Natural killer cell treated with Interleukin-12 subunit alpha and Interleukin-12 subunit beta and Interleukin-15 and Interleukin-18, amount 100 ng/mL, for 72 hours (primary cell): ENCODE data around the gene DPP10. TPM values are rescaled to one million over a fixed set of nuclear protein-coding genes. Genes with fewer than 3 reads are reported as not detected.

ENCODE experiments used
- ATAC-seq, 2 donors: fragments of 150-1000 bp; cut with Tn5 transposase in 1 of 2; sonication (Bioruptor Pico), chemical (Tn5 transposase) in 1 of 2; 2 replicates each; pipeline ENCODE4 v1.10.0; 2021
- DNase-seq: peaks from one replicate; pipeline ENCODE4 v3.0.0; 2022; ENCODE audit warnings: low spot score
- H3K27ac Mint-ChIP-seq, 2 donors: 1 replicate in 1 of 2; 2 replicates in 1 of 2; pipeline ENCODE4 v1.8.0; 2022; ENCODE audit warnings: mixed read lengths in 2 of 2, mild to moderate bottlenecking in 1 of 2, moderate library complexity in 1 of 2
- H3K27me3 Mint-ChIP-seq, 2 donors: 1 replicate in 1 of 2; 2 replicates in 1 of 2; pipeline ENCODE4 v1.8.0; 2022; ENCODE audit warnings: mixed read lengths in 2 of 2
- H3K36me3 Mint-ChIP-seq: one replicate; pipeline ENCODE4 v1.8.0; 2022; ENCODE audit warnings: mixed read lengths
- H3K4me1 Mint-ChIP-seq, 2 donors: 1 replicate in 1 of 2; 2 replicates in 1 of 2; pipeline ENCODE4 v1.8.0; 2022; ENCODE audit warnings: low read depth in 2 of 2, mixed read lengths in 2 of 2, mild to moderate bottlenecking in 1 of 2
- H3K4me3 Mint-ChIP-seq: one replicate; pipeline ENCODE4 v1.8.0; 2022; ENCODE audit warnings: mixed read lengths
- H3K9me3 Mint-ChIP-seq: 2 replicates; pipeline ENCODE4 v1.8.0; 2022; ENCODE audit warnings: mixed read lengths
- total RNA-seq, 2 donors: library from RNA; stranded (reverse); gene quantifications; one replicate each; pipeline ENCODE4 v1.2.3, GENCODE V29; 2022

Gene DPP10
- total RNA-seq, 2 donors from 2014 or later: not detected

DNA sequence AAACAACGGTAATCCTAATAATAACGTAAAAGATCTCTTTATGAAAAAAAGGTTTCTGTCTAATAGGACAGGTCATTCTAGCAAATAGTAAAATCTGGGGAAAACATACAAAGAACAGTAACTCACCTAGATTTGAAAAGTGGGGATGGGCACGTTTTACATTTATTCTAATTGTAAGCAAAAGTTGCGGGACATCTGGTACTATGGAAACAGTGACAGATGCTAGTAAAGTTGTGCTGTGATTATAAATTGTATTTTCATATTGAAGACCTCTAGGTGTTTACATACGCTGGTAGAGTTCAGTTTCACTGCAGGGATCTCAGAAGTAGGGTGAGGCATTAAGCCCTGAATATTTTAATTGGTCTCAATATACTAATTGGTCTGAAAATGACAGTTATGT is 422.5 kb downstream of the DPP10 start:
- no peaks in the 10 kb centered on the region for H3K4me1 Mint-ChIP-seq
- no peak overlapping the region for H3K4me3 Mint-ChIP-seq
- no peak for ATAC-seq
- H3K9me3 Mint-ChIP-seq: peaks cover 3% of the 10 kb centered on the region
- H3K27me3 Mint-ChIP-seq: no peaks in the 10 kb centered on the region
- no peak for DNase-seq
- H3K36me3 Mint-ChIP-seq: no peaks in the 10 kb centered on the region
- no peak overlapping the region for H3K27ac Mint-ChIP-seq

DNA sequence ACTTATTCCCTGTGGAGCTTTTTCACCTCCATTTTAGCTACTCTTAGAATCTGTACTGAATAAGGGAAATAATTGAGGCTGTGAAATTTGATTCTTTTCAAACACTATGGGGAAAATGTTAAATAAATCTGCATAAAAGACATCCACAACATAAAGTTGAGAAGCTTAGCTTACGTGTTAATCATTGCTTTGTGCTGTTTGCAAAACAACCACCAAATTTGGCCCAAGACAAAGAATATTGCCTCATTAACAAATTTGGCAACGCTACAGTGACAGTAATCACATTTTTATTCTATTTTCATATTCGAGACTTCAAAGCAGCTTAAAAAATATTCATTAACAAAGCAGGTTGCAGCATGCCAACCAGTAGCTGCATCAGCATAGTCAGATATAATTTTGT is 437.6 kb downstream of the DPP10 start:
- H3K27me3 Mint-ChIP-seq: no peaks in the 10 kb centered on the region
- H3K4me3 Mint-ChIP-seq: no peak overlapping the region
- ATAC-seq: no peak
- H3K27ac Mint-ChIP-seq: no peak overlapping the region
- peaks cover 21% of the 10 kb centered on the region for H3K9me3 Mint-ChIP-seq
- no peak for DNase-seq
- no peaks in the 10 kb centered on the region for H3K4me1 Mint-ChIP-seq
- no peaks in the 10 kb centered on the region for H3K36me3 Mint-ChIP-seq

DNA sequence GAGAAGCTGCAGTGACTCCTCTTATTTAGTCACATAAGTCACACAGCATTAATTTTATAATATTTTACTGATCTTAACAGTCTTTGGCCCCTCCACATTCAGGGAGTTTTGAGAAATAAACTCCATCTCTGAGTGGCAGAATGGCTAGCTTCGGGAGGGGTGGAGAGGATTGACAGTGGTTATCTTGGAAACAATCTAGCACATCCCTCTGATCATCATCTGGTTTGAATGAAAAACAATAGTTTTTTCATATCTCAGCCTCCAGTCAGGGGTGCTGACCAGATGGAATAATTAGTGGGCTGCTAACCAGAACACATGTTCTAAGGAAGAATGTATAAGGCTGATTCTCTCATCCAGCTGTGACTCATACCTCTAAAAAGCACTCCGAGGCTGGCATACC is 477.5 kb downstream of the DPP10 start:
- no peak overlapping the region for H3K4me3 Mint-ChIP-seq
- ATAC-seq: no peak
- peaks cover 10% of the 10 kb centered on the region for H3K9me3 Mint-ChIP-seq
- no peaks in the 10 kb centered on the region for H3K4me1 Mint-ChIP-seq
- H3K27me3 Mint-ChIP-seq: no peaks in the 10 kb centered on the region
- peaks cover 4% of the 10 kb centered on the region for H3K36me3 Mint-ChIP-seq
- no peak overlapping the region for H3K27ac Mint-ChIP-seq
- no peak for DNase-seq

DNA sequence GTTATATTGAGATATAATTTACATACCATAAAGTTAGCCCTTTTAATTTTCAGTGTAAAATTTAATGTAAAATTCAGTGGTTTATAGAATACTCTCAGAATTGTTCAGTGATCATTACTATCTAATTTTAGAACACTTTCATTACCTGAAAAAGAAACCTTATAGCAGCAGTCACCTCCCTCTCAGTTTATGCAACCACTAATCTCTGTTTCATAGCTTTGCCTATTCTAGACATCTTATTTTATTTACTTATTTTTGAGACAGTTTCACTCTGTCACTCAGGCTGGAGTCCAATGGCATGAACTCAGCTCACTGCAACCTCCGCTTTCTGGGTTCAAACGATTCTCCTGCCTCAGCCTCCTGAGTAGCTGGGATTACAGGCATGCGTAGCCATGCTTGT is 479.6 kb downstream of the DPP10 start:
- ATAC-seq: no peak
- Mint-ChIP-seq H3K27me3 (no peaks in the 10 kb centered on the region), H3K4me1 (no peaks in the 10 kb centered on the region), H3K36me3 (no peaks in the 10 kb centered on the region), H3K27ac (no peak overlapping the region), H3K4me3 (no peak overlapping the region), H3K9me3 (peaks cover 5% of the 10 kb centered on the region)
- no peak for DNase-seq

DNA sequence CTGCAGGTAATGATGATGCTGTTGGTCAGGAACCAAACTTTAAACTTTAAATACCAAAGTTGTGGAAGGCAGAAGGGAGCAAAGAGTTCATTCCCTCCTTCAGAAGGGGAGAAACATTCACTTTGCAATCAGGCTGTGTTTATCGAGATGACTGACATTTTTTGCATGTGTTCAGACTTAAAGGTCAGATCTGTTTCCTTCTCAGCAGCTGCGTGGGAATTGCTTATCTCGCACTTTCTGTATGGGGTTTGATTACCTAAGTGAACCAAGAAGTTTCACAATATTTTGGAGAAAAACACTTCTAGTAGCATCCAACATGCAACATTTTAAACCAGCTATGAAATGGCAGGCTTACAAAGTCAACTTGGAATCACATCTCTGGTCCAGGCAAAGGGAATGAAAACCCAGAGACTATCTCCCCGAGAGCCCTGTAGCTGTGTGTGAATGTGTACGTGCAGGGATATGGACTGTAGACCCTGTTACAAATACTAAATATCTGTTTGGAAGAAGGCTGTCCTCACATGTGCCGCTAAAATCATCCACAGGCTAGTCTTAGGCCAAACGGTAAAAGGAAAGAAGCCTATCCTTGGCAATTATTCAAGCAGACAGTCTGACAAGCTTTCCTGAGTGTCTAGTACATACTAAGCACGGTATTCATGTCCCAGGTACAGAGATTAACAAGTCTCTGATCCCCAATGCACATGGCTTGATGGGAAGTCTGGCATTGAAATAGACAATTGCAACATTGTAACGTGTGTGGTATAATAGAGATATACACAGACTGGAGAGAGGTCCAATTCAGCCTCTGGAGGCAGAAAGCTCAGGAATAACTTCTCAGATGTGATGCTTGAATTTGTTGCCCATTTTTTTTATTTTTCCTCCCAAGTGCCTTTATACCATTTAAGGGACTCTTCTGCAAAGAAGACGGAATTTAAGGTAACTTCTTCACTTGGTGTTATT is 483.1 kb downstream of the DPP10 start:
- no peak for ATAC-seq
- Mint-ChIP-seq H3K27me3 (no peaks in the 10 kb centered on the region), H3K4me1 (no peaks in the 10 kb centered on the region), H3K4me3 (no peak overlapping the region), H3K36me3 (peaks cover 5% of the 10 kb centered on the region), H3K27ac (no peak overlapping the region), H3K9me3 (peaks cover 9% of the 10 kb centered on the region)
- DNase-seq: no peak

DNA sequence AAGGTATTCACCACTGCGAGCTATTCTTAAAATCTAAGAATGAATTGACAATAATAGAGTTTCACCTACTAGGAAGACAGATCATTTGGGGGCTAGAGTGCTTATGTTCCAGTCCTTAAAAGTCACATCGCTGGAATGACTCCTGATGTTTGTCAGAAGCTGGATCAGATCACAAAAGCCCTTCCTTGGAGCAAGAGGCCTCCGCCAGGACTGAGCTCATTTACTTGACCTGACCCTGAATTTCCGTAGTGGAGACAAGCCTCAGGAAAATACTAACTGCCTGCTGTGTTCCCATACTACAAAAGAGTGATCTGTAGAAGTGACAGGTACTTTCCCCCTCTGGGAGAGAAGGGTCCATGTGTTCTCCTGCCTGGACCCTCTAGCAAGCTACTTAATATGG is 483.9 kb downstream of the DPP10 start:
- Mint-ChIP-seq H3K36me3 (peaks cover 5% of the 10 kb centered on the region), H3K9me3 (peaks cover 13% of the 10 kb centered on the region), H3K4me1 (no peaks in the 10 kb centered on the region), H3K4me3 (no peak overlapping the region), H3K27me3 (no peaks in the 10 kb centered on the region), H3K27ac (no peak overlapping the region)
- no peak for ATAC-seq
- no peak for DNase-seq

DNA sequence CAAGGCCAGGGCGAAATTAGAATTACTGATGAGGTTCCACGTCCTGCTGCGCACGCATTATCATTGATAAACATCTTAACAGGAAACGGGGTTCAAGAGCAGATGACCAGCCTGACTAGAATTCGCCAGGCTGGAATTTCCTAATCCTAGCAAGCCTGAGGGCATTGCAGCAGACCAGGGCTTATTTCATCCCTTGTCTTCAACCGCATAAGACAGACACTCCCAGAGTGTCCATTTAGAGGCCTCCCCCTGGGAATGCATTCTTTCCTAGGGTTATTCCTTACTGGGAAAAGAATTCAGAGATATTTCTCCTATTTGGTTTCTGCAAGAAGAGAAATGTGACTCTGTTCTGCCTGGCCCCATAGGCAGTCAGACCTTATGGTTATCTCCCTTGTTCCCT is 486.8 kb downstream of the DPP10 start:
- Mint-ChIP-seq H3K4me3 (no peak overlapping the region), H3K4me1 (no peaks in the 10 kb centered on the region), H3K27me3 (no peaks in the 10 kb centered on the region), H3K9me3 (peaks cover 13% of the 10 kb centered on the region), H3K27ac (no peak overlapping the region), H3K36me3 (peaks cover 5% of the 10 kb centered on the region)
- no peak for ATAC-seq
- no peak for DNase-seq

DNA sequence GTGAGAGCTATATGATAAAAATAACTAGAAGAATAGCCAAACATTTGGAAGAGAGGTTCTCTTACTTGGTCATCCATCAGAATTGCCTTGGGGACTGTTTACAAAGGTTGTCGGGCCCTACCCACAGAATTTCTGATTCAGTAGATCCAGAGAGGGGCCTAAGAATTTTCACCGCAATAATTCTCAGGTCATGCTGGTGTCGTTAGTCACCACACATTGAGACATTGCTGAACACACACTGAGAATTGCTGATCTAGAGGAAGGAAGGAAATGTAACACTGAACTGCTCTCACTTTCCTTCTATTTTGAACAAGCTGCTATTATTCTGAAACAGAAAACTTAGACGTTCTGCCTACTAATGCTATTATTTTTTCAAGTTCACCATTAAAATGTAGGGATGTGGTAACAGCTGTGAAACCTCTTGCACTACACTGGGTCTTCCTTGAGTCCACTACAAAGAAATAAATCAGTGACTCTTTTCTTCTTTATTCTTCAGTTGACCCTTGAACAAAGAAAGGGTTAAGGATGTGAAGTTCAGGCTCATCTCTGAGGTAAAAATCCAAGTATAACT is 491.3 kb downstream of the DPP10 start:
- ATAC-seq: no peak
- Mint-ChIP-seq H3K27ac (no peak overlapping the region), H3K36me3 (peaks cover 4% of the 10 kb centered on the region), H3K27me3 (no peaks in the 10 kb centered on the region), H3K4me3 (no peak overlapping the region), H3K4me1 (no peaks in the 10 kb centered on the region), H3K9me3 (peaks cover 19% of the 10 kb centered on the region)
- no peak for DNase-seq

DNA sequence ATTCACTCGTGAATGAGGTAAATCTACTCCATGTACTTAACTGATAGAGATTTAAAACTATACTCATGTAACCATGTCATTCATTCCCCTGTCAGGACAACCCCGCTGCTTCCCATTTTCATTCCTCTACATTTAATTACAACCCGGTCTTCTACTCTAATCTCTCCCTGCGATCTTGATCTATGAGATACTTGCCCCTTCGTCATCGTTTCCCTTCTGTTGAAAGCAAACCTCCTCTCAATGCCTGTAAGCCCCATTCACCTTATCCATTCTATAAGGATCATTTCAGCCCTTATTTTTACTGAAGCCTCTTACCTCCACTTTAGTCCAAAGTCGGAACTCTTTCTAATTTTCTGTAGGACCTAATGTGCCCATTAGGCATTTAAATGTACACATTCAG is 492.6 kb downstream of the DPP10 start:
- no peaks in the 10 kb centered on the region for H3K4me1 Mint-ChIP-seq
- H3K36me3 Mint-ChIP-seq: no peaks in the 10 kb centered on the region
- H3K27me3 Mint-ChIP-seq: no peaks in the 10 kb centered on the region
- peaks cover 17% of the 10 kb centered on the region for H3K9me3 Mint-ChIP-seq
- ATAC-seq (no peak), DNase-seq (no peak)
- H3K4me3 Mint-ChIP-seq: no peak overlapping the region
- H3K27ac Mint-ChIP-seq: no peak overlapping the region

DNA sequence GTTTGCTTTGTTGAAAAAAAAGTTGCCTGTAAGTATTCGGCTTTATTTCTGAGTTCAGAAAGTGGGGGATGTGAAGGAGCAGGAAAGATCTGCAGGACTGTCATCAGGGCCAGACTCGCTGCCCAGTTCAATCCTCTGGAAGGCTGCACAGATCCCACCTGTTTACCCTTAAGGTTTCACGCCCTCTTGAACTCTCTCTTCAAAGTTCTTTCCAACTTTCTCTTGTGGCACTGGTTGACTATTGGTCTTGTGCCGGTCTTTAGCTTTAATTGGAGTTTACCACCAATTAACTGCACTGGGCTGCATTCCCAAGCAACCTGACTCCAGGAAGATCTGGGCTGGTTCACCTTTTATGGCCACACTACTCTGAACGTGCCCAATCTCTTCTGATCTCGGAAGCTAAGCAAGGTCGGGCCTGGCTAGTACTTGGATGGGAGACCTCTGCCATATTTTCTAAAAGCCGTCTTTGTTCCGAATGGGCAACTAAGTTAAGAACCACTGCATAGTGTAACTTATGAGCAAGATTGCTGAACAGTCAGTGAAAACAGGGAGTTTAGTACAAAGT is 495.0 kb downstream of the DPP10 start:
- no peak overlapping the region for H3K4me3 Mint-ChIP-seq
- H3K27ac Mint-ChIP-seq: no peak overlapping the region
- H3K36me3 Mint-ChIP-seq: no peaks in the 10 kb centered on the region
- DNase-seq (no peak), ATAC-seq (no peak)
- no peaks in the 10 kb centered on the region for H3K4me1 Mint-ChIP-seq
- peaks cover 14% of the 10 kb centered on the region for H3K9me3 Mint-ChIP-seq
- no peaks in the 10 kb centered on the region for H3K27me3 Mint-ChIP-seq

DNA sequence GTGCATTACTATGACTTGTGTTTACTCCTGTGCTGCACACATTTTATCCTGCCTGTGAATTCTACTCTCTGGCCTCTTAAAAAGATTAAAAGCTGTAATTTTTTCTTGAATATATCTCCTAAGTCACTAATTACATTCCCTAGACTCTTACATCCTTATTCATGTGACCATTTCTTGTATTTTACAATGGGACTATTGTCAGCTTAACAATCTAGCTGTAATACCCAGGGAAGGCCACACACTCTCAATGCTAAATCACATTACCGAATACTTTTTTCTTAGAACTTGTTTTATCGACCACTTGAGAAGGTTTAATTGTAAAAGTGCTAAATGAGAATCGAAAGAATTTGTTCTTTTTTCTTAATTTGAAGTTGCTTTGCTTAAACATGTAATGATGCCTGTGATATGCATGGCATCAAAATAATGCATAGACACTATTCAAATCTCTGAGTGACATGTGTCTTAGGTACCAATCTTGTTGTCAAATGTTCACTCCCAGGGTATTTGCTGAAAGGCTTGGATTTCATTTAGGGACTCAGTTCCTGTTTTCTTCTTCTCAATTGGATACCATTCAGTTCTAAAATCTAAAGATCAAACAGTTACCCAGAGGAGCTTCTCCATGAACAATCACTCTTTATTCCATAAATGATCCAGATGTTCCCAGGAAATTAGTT is 498.5 kb downstream of the DPP10 start:
- H3K27me3 Mint-ChIP-seq: no peaks in the 10 kb centered on the region
- ATAC-seq: no peak
- no peaks in the 10 kb centered on the region for H3K36me3 Mint-ChIP-seq
- H3K27ac Mint-ChIP-seq: no peak overlapping the region
- peaks cover 10% of the 10 kb centered on the region for H3K9me3 Mint-ChIP-seq
- H3K4me3 Mint-ChIP-seq: no peak overlapping the region
- DNase-seq: no peak
- no peaks in the 10 kb centered on the region for H3K4me1 Mint-ChIP-seq

DNA sequence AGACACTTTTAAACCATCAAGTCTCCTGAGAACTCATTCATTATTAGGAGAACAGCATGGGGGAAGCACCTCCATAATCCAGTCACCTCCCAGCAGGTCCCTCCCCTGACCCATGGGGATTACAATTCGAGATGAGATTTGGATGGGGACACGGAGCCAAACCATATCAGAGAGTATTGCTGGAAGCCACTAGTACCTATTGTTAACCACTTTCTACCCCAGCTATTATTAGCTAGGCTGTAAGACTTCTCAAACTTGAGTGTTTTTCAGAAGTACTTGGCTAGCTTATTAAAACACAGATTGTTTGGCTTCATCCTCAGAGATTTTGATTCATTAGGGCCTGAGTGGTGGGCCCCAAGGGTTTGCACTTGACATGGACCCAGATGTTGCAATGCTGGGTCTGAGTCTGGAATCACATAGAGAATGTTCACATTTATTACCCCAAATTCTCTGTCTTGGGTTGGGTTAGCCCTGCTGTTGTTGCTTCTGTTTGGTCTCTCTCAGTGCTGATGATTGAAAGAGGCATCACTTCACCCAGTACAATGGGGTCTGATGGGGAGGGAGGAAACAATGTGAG is 506.9 kb downstream of the DPP10 start:
- Mint-ChIP-seq H3K9me3 (peaks cover 13% of the 10 kb centered on the region), H3K4me3 (no peak overlapping the region), H3K27me3 (no peaks in the 10 kb centered on the region), H3K36me3 (peaks cover 5% of the 10 kb centered on the region), H3K4me1 (no peaks in the 10 kb centered on the region), H3K27ac (no peak overlapping the region)
- DNase-seq (no peak), ATAC-seq (no peak)

DNA sequence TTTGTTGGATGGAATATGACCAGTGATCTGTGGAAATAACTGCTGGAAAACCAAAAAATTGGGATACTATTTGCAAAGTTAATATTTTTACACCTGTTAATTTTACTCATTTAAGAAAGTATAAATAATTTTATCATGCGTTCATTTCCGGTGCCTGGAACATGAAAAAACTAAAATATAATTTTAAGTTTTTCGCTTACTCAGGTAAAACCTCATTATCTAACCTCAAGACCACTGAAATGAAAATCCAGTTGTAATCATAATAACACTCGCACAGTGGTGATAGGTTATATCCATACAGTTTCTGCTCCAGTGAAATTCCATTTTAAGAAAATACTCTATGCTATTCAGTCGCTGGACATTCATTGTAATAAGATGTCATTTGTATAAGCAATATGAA is 517.9 kb downstream of the DPP10 start:
- ATAC-seq (no peak), DNase-seq (no peak)
- peaks cover 9% of the 10 kb centered on the region for H3K9me3 Mint-ChIP-seq
- no peaks in the 10 kb centered on the region for H3K4me1 Mint-ChIP-seq
- no peak overlapping the region for H3K4me3 Mint-ChIP-seq
- no peak overlapping the region for H3K27ac Mint-ChIP-seq
- peaks cover 9% of the 10 kb centered on the region for H3K36me3 Mint-ChIP-seq
- no peaks in the 10 kb centered on the region for H3K27me3 Mint-ChIP-seq

DNA sequence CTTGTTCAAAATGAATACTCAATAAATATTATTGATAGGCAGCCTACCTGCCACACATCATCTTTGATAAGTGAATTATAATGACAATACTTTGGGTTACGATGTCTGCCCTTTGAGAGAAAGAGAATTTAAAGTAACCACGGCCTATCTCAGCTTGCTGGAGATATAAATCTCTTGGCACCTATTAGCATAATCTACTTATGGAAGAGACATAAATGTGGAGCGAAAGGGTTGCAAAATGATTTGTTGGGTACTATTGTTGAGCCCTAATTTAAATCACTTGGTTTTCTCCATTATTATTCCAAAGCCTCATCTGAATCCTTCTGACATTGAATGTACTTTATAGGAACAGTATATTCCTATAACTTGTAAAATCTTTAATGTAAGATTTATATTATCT is 520.1 kb downstream of the DPP10 start:
- DNase-seq: no peak
- H3K27ac Mint-ChIP-seq: no peak overlapping the region
- no peak for ATAC-seq
- no peaks in the 10 kb centered on the region for H3K4me1 Mint-ChIP-seq
- H3K4me3 Mint-ChIP-seq: no peak overlapping the region
- peaks cover 9% of the 10 kb centered on the region for H3K36me3 Mint-ChIP-seq
- peaks cover 13% of the 10 kb centered on the region for H3K9me3 Mint-ChIP-seq
- H3K27me3 Mint-ChIP-seq: no peaks in the 10 kb centered on the region
